ENCODE measurements around the gene CELSR1.

DNA sequence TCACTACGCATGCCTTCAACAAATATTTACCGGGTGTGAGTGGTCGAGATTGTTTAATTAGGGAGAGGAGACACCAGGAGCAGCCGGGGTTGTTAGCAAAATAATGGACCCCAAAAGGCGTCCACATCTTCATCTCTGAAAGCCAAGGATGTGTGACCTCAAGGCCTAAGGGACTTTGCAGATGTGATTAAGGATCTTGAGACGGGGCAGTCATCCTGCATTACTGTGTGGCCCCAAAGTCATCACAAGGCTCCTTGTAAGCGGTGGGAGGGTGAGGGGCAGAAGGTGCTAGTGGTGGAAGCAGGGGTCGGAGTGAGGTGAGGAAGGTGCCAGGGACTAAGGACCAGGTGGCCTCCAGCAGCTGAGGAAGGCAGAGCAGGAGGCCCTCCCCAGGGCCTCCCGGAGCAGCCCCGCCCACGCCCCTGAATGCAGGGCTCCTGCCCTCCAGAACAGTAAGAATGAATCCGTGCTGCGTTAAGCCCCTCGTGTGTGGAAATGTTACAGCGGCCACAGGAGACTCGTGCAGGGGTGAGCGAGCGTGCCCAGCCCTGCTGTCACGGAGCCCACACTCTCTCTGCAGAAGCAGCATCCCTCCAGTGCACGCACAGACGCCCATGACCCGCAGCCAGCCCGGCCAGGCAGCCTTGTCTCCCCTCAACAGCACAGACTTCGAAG is 83.5 kb downstream of the CELSR1 start:
- TF ChIP-seq, protein P1, sequence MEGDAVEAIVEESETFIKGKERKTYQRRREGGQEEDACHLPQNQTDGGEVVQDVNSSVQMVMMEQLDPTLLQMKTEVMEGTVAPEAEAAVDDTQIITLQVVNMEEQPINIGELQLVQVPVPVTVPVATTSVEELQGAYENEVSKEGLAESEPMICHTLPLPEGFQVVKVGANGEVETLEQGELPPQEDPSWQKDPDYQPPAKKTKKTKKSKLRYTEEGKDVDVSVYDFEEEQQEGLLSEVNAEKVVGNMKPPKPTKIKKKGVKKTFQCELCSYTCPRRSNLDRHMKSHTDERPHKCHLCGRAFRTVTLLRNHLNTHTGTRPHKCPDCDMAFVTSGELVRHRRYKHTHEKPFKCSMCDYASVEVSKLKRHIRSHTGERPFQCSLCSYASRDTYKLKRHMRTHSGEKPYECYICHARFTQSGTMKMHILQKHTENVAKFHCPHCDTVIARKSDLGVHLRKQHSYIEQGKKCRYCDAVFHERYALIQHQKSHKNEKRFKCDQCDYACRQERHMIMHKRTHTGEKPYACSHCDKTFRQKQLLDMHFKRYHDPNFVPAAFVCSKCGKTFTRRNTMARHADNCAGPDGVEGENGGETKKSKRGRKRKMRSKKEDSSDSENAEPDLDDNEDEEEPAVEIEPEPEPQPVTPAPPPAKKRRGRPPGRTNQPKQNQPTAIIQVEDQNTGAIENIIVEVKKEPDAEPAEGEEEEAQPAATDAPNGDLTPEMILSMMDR (IDR thresholded peaks at IDR 0.05 in 8 of 11, conservative IDR thresholded peaks at IDR 0.05 in 3 of 11) = no peak
- no peak for TF ChIP-seq POLR2A (IDR thresholded peaks at IDR 0.05)

All from spleen (tissue), 7 donors.